Mesothelial cell of epicardium (in vitro differentiated cells): Measurements from ENCODE around the gene SIK3. TPM values are rescaled to one million over a fixed set of nuclear protein-coding genes. Genes with fewer than 3 reads are reported as not detected.

Experiments
- DNase-seq, 2 experiments: peaks; one replicate each; pipeline ENCODE4 v3.0.0; 2021; ENCODE audit warnings: low spot score in 2 of 2; ENCODE audit not compliant: unreplicated experiment in 2 of 2
- H3K27ac Mint-ChIP-seq: 2 replicates; pipeline ENCODE4 v1.8.0; 2021; ENCODE audit warnings: mixed read lengths
- H3K27me3 Mint-ChIP-seq: 2 replicates; pipeline ENCODE4 v1.8.0; 2021; ENCODE audit warnings: low read depth, mixed read lengths
- H3K36me3 Mint-ChIP-seq: 2 replicates; pipeline ENCODE4 v1.8.0; 2021; ENCODE audit warnings: mixed read lengths
- H3K4me1 Mint-ChIP-seq: 2 replicates; pipeline ENCODE4 v1.8.0; 2021; ENCODE audit warnings: mixed read lengths
- H3K4me3 Mint-ChIP-seq: 2 replicates; pipeline ENCODE4 v1.8.0; 2021; ENCODE audit warnings: mild to moderate bottlenecking, moderate library complexity, mixed read lengths
- H3K9me3 Mint-ChIP-seq: 2 replicates; pipeline ENCODE4 v1.8.0; 2021; ENCODE audit warnings: mixed read lengths
- CTCF ChIP-seq: fragments of 200-600 bp; sonication (generic); IDR thresholded peaks from one replicate; pipeline ENCODE4 v1.5.0; 2021; ENCODE audit warnings: antibody characterized with exemption; ENCODE audit not compliant: unreplicated experiment
- total RNA-seq: library from RNA; stranded (reverse); gene quantifications from 3 replicates; pipeline ENCODE4 v1.2.1, GENCODE V29; 2021

Gene SIK3
- total RNA-seq, 1 donor from 2014 or later, result 35.6 TPM

DNA sequence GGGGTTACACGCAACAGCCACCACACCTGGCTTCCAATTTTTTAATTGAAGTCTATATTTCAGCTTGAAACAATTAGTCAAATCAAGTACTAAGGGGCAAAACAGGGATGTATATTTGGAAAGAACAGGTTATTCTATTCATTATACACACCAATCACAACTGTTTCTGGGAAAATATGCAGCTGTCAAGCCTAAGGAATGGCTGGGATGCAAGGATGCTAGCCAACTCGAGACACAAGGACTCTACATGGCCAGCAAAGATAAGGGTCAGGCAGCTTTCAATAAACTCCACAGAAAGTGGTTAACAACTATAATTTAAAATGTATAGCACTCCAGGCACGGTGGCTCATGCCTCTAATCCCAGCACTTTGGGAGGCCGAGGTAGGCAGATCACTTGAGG lies 134.0 kb downstream of the SIK3 start:
- no peak overlapping the region for H3K27ac Mint-ChIP-seq
- H3K9me3 Mint-ChIP-seq, result no peaks in the 10 kb centered on the region
- no peak for TF ChIP-seq CTCF
- H3K36me3 Mint-ChIP-seq, result no peaks in the 10 kb centered on the region
- peaks cover 16% of the 10 kb centered on the region for H3K4me1 Mint-ChIP-seq
- no peaks in the 10 kb centered on the region for H3K27me3 Mint-ChIP-seq
- DNase-seq, result no peak
- no peak overlapping the region for H3K4me3 Mint-ChIP-seq

- Mint-ChIP-seq H3K4me1 (peaks cover 16% of the 10 kb centered on the region), H3K36me3 (no peaks in the 10 kb centered on the region), H3K9me3 (no peaks in the 10 kb centered on the region), H3K27me3 (no peaks in the 10 kb centered on the region), H3K27ac (no peak overlapping the region), H3K4me3 (no peak overlapping the region)
- no peak for DNase-seq
- TF ChIP-seq CTCF, result no peak
These were observed 134.4 kb downstream of the SIK3 start for GRCh38 chr11:116963813-116964212.

DNA sequence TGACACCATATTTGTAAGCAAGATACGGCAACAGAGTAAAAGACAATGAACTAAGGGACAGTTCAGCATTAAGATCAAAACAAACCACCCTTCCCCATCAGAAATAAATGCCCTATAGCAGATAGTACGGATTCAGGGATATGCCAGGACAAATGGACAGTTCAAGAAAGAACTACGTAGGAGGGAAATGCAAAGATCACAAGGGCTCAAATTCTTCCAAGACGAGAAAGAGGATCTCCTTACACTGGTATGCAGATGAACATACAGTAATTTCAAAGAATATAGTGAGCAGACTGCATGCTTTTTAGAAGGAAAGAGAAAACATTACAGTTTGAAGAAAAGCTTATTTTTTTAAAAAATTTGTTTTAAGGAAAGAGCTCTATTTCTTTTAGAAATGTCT lies 136.1 kb downstream of the SIK3 start:
- no peak for TF ChIP-seq CTCF
- Mint-ChIP-seq H3K27me3 (no peaks in the 10 kb centered on the region), H3K4me1 (peaks cover 22% of the 10 kb centered on the region), H3K36me3 (no peaks in the 10 kb centered on the region), H3K4me3 (no peak overlapping the region), H3K9me3 (no peaks in the 10 kb centered on the region), H3K27ac (peak overlapping the region; percentile 63)
- DNase-seq, result no peak

- Mint-ChIP-seq H3K9me3 (no peaks in the 10 kb centered on the region), H3K4me1 (peaks cover 22% of the 10 kb centered on the region), H3K4me3 (no peak overlapping the region), H3K27ac (peak overlapping the region; percentile 23), H3K27me3 (no peaks in the 10 kb centered on the region), H3K36me3 (no peaks in the 10 kb centered on the region)
- no peak for DNase-seq
- no peak for TF ChIP-seq CTCF
These were observed 137.3 kb downstream of the SIK3 start for GRCh38 chr11:116960930-116961329.

DNA sequence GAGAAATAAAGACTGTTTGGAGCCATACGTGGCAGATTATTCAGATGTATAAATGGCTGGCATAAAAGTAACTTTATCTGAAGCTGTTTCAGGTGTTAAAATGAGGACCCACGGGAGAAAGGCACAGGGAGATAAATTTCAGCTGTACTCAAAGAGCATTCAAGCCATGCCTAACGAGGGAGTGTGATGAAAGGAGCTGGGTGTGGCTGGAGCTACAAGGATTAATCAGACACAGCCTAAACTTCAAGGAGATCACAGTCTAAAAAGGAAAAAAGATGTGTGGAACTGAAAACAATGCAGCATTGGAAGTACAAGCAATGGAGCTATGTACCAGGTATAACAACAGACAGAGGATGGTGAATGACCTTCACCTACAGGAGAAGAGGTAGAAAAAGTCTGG lies 140.0 kb downstream of the SIK3 start:
- H3K27me3 Mint-ChIP-seq, result no peaks in the 10 kb centered on the region
- H3K9me3 Mint-ChIP-seq, result no peaks in the 10 kb centered on the region
- H3K4me3 Mint-ChIP-seq, result no peak overlapping the region
- TF ChIP-seq CTCF, result no peak
- no peak for DNase-seq
- H3K4me1 Mint-ChIP-seq, result peaks cover 23% of the 10 kb centered on the region
- H3K27ac Mint-ChIP-seq, result no peak overlapping the region
- H3K36me3 Mint-ChIP-seq, result no peaks in the 10 kb centered on the region

DNA sequence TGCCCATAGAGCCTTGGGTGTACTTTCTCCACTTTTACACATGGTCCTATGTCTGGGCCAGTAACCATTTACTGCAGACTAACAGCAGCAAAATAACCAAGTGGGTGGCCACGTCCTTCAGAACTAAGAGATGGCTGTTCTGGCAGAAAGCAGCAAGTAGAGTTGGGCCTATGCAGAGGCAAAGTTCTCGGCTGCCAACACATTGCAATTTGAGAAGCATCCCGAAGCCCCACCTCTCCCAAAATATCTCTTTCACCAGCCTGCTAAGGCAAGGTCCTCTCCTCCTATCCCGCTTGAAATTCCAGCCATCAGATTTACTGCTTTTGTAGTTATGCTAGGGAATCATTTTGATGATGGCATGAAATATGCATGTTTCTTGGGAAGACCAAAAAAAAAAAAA lies 142.3 kb downstream of the SIK3 start:
- no peak for TF ChIP-seq CTCF
- no peaks in the 10 kb centered on the region for H3K9me3 Mint-ChIP-seq
- DNase-seq, result no peak
- no peak overlapping the region for H3K4me3 Mint-ChIP-seq
- H3K36me3 Mint-ChIP-seq, result no peaks in the 10 kb centered on the region
- peaks cover 12% of the 10 kb centered on the region for H3K4me1 Mint-ChIP-seq
- no peak overlapping the region for H3K27ac Mint-ChIP-seq
- no peaks in the 10 kb centered on the region for H3K27me3 Mint-ChIP-seq
